ENCODE results near the gene AMHR2. TPM values are rescaled to one million over a fixed set of nuclear protein-coding genes. Genes with fewer than 3 reads are reported as not detected.

AMHR2 gene
- polyA plus RNA-seq, 1 donor from 2014 or later = not detected

GRCh38 chr12:53472056-53472582 lies 48.5 kb downstream of the AMHR2 start:
- TF ChIP-seq EP300 (conservative IDR thresholded peaks at IDR 0.05; ENCODE audit: poor library complexity, severe bottlenecking) (no peak), SMC3 (conservative IDR thresholded peaks at IDR 0.05; ENCODE audit: poor library complexity) (no peak), POLR2AphosphoS5 (IDR thresholded peaks at IDR 0.05) (no peak), REST (IDR thresholded peaks at IDR 0.05; ENCODE audit: borderline replicate concordance) (no peak), CTCF (IDR thresholded peaks at IDR 0.05; ENCODE audit: poor library complexity, severe bottlenecking) (no peak), MXI1 (conservative IDR thresholded peaks at IDR 0.05; ENCODE audit: poor library complexity, severe bottlenecking) (no peak), EZH2 (IDR thresholded peaks at IDR 0.05; ENCODE audit: borderline replicate concordance, insufficient read depth, low read length, poor library complexity, severe bottlenecking) (no peak), RAD21 (conservative IDR thresholded peaks at IDR 0.05) (no peak), TAF1 (IDR thresholded peaks at IDR 0.05; ENCODE audit: low read depth) (no peak)
- H3F3A ChIP-seq (ENCODE audit: insufficient read depth, low read length, poor library complexity, severe bottlenecking) = no peaks in the 10 kb centered on the region
- no peak overlapping the region for H2AFZ ChIP-seq (ENCODE audit: low read depth, low read length)
- peaks cover 14% of the 10 kb centered on the region for H4K20me1 ChIP-seq (ENCODE audit: insufficient read depth)
- no peaks in the 10 kb centered on the region for H3K9me2 ChIP-seq (ENCODE audit: insufficient read depth, low read length)
- H3K4me3 ChIP-seq (ENCODE audit: low read length) = no peak overlapping the region
- H3K9ac ChIP-seq (ENCODE audit: low read length) = no peak overlapping the region
- no peaks in the 10 kb centered on the region for H3K27me3 ChIP-seq (ENCODE audit: insufficient read depth, low read depth, low read length)
- peaks cover 19% of the 10 kb centered on the region for H3K79me2 ChIP-seq (replicated peaks; ENCODE audit: insufficient read depth, low read length)
- no peaks in the 10 kb centered on the region for H3K9me3 ChIP-seq (ENCODE audit: low read length)
- no peak overlapping the region for H3K4me2 ChIP-seq (ENCODE audit: low read length)
- peaks cover 9% of the 10 kb centered on the region for H3K36me3 ChIP-seq (ENCODE audit: insufficient read depth, low read length)
- H3K27ac ChIP-seq (ENCODE audit: low read length) = no peak overlapping the region

GRCh38 chr12:53474077-53474476 lies 50.4 kb downstream of the AMHR2 start:
- Histone ChIP-seq H3K36me3 (ENCODE audit: insufficient read depth, low read length) (peaks cover 5% of the 10 kb centered on the region), H3F3A (ENCODE audit: insufficient read depth, low read length, poor library complexity, severe bottlenecking) (no peaks in the 10 kb centered on the region), H3K27ac (ENCODE audit: low read length) (no peak overlapping the region), H3K79me2 (replicated peaks; ENCODE audit: insufficient read depth, low read length) (peaks cover 14% of the 10 kb centered on the region), H3K27me3 (ENCODE audit: insufficient read depth, low read depth, low read length) (no peaks in the 10 kb centered on the region), H3K9ac (ENCODE audit: low read length) (no peak overlapping the region), H3K4me2 (ENCODE audit: low read length) (no peak overlapping the region), H2AFZ (ENCODE audit: low read depth, low read length) (no peak overlapping the region), H3K9me2 (ENCODE audit: insufficient read depth, low read length) (no peaks in the 10 kb centered on the region), H4K20me1 (ENCODE audit: insufficient read depth) (peaks cover 10% of the 10 kb centered on the region), H3K9me3 (ENCODE audit: low read length) (no peaks in the 10 kb centered on the region), H3K4me3 (ENCODE audit: low read length) (no peak overlapping the region)
- TF ChIP-seq EZH2 (IDR thresholded peaks at IDR 0.05; ENCODE audit: borderline replicate concordance, insufficient read depth, low read length, poor library complexity, severe bottlenecking) (no peak), CTCF (IDR thresholded peaks at IDR 0.05; ENCODE audit: poor library complexity, severe bottlenecking) (no peak), EP300 (conservative IDR thresholded peaks at IDR 0.05; ENCODE audit: poor library complexity, severe bottlenecking) (no peak), POLR2AphosphoS5 (IDR thresholded peaks at IDR 0.05) (no peak), SMC3 (conservative IDR thresholded peaks at IDR 0.05; ENCODE audit: poor library complexity) (no peak), RAD21 (conservative IDR thresholded peaks at IDR 0.05) (no peak), MXI1 (conservative IDR thresholded peaks at IDR 0.05; ENCODE audit: poor library complexity, severe bottlenecking) (no peak), REST (IDR thresholded peaks at IDR 0.05; ENCODE audit: borderline replicate concordance) (no peak), TAF1 (IDR thresholded peaks at IDR 0.05; ENCODE audit: low read depth) (no peak)

Measured in neural cell (in vitro differentiated cells).